ENCODE measurements around the gene PTPN9.
"Not testable (repeated sequence)": the region's sequence is repeated elsewhere in the genome, so short reads cannot be mapped to it uniquely, and the experiment has no call there.

PTPN9 gene

DNA sequence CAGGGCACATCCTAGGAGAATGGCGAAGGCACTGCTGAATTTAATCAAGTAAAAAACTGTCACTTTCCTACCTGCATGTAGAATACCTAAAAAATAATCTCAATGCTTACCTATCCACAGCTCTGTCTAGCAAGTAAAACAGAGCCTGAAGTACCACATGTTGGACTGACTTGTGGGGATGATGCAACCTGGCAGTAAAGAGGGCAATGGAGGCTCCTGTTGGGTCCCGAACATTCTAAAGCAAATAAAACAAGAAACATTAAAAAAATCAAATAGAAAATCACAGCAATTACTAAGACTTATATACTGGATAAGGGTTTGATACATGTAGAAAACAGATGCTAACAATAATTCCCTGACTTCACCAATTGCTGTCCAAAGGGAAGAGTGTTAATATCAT, 56.1 kb downstream of the PTPN9 start:
- DNase-seq, result no peak

GRCh38 chr15:75517233-75517632, 61.9 kb downstream of the PTPN9 start:
- DNase-seq, result no peak

- peak; percentile 19 for DNase-seq
Measured at GRCh38 chr15:75508840-75509532, 70.1 kb downstream of the PTPN9 start.

DNA sequence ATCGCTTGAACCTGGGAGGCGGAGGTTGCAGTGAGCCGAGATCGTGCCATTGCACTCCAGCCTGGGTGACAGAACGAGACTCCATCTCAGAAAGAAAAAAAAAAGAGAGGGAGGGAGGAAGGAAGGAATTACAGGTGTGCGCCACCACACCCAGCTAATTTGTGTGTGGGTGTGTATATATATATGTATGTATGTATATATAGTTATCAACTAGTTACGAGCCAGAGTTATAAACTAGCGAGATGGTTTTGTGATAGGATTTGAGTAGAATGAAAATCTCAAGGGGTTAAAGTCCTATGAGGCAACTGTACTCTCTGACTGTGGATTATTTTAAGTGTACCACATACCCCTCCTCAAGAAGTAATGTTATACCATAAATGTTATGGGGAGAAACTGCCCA, 76.8 kb downstream of the PTPN9 start:
- no peak for DNase-seq

- DNase-seq, result no peak
Measured at GRCh38 chr15:75493732-75494131, 85.4 kb downstream of the PTPN9 start.

GRCh38 chr15:75483961-75484360, 95.2 kb downstream of the PTPN9 start:
- no peak for DNase-seq

GRCh38 chr15:75483556-75483955, 95.6 kb downstream of the PTPN9 start:
- not testable (repeated sequence) for DNase-seq

- DNase-seq, result no peak
Measured at GRCh38 chr15:75483106-75483505, 96.0 kb downstream of the PTPN9 start.

DNA sequence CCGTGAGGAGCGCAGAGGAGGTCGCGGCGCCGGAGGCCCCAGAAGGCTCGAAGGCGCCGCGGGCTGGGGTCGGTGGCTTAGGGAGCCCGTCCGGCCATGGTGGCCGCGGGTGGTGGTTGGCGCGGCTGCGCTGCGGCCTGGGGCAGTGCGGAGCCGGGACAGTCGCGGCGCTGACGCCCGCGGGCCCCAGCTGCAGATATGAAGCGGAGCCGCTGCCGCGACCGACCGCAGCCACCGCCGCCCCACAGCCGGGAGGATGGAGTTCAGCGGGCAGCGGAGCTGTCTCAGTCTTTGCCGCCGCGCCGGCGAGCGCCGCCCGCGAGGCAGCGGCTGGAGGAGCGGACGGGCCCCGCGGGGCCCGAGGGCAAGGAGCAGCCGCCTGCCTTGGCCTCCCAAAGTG, 98.7 kb downstream of the PTPN9 start:
- DNase-seq, result not testable (repeated sequence)

- no peak for DNase-seq
Measured at GRCh38 chr15:75479670-75480069, 99.4 kb downstream of the PTPN9 start.

DNA sequence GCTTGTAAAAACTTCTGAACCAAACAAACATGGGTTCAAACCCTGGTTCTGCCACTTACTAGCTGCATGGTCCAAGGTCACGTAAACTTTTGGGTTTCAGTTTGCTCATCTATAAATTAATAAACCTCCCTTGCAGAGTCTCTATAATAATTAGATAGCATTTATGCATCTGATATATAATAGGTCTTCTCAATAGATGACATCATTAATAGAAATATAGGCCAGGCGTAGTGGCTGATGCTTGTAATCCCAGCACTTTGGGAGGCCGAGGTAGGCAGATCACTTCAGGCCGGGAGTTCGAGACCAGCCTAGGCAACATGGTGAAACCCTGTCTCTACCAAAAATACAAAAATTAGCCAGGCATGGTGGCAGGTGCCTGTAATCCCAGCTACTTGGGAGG, 102.0 kb downstream of the PTPN9 start:
- DNase-seq, result not testable (repeated sequence)

DNA sequence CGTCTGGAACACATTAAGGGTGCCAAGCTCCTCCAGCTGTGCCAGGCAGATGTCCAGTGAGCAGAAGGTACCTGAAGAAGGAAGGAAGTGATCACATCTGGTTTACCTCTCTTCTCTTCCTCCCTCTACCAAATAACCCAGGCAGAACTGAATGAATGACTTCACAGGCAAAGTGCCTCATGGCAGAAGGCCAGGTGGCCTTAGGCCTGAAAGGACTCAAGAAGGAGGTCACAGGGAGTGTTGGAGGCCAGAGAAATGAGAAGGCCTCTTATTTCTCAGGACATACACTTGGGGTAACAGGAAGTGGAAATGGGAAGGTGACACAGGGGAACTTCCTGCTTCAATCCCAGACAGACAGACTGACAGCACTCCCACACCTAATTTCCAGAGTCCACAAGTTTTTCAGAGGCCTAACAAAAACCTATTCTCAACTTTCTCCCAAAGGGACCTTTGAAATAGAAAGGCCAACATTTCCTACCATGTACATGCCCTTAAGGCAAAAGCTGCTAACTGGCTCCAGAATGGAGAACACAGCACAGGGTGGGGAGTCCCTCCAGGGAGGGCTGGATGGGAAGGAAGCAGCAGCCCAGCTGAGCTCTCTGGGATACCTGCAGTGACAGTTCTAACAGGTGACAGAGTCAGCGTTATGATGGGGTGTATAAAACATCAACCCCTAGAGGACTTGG, 110.1 kb downstream of the PTPN9 start:
- no peak for DNase-seq

DNA sequence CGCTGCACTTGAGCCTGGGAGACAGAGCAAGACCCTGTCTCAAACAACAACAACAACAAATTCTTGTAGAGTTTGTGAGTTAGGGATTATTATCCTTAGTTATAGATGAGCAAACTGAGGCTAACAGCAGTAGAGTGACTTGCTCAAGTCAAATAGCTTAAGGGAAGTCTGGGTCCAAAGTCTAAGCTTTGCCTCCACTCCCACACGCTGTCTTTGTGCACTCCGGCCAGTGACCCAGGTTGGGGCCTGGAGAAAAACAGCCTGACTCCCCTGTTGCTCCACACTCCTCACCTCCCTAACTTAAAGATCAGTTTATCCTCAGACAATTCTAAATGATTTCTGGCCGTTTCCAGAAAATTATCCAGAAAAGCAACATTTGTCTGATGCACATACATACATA, 118.5 kb downstream of the PTPN9 start:
- no peak for DNase-seq

GRCh38 chr15:75459581-75459980, 119.5 kb downstream of the PTPN9 start:
- DNase-seq, result no peak

GRCh38 chr15:75456710-75457109, 122.4 kb downstream of the PTPN9 start:
- DNase-seq, result no peak

DNA sequence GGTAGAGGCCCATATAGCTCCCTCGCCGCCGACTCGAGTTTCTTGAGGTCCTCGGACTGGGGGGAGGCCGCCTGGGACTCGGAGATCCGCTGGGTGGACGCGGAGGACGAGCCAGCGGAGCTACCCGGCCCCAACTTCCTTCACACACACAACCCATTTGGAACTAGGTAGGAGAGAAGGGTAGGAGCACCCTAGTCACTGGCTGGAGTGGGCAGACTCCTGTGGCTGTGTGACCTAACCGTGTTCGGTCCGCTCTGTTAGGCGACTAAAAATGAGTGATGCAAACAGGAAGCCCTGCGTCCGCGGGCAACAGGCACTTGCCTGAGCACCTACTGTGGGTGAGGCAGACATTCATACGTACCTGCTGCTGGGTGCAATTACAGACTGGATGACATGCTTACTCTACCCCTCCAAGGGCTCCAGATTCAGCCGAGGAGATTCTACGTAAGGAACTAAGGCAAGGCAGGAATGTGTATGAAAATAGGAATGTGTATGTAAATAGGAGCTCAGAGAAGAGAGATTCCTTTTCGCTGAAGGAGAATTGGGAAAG, 123.1 kb downstream of the PTPN9 start:
- peak; percentile 44 for DNase-seq

- DNase-seq, result peak; percentile 49
Measured at GRCh38 chr15:75455424-75455981, 123.6 kb downstream of the PTPN9 start.

- peak; percentile 23 for DNase-seq
Measured at GRCh38 chr15:75454471-75455378, 124.4 kb downstream of the PTPN9 start.

DNA sequence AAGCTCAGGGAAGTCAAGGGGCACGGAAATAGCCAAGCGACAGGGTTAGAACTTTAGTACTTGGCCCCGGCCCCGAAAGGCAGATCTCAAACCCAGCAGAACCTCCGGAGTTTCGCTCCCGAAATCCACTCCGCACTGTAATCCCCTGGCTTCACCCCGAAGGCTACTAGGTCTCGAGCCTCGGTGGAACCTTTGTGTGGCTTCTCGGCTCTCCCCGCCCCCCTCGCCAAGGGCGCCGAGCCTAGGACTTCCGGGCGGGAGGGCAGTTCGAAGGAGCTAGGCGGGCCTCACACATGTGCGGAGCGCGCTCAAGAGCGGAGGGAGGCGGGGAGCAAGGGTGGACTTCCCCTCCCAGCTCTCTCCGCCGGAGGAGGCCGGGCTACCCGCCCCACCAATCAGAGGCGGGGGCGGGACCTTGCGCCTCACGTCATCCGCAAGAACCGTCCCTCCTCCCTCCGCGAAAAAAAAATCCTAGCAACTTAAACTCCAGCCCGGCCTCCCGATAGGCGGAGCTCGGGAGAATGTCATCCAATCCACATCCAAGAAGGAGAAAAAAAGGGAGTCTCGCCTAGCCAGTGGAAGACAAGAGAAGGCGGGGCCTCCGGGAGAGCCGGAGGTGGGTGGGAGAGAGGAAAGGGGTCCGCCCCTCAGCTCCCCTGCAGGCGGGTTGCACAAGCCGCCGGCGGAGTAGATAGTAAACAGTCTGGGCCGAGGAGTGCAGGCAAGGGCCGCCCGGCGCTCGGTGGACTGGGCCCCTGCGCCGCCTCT, 125.2 kb downstream of the PTPN9 start:
- DNase-seq, result peak; percentile 99

- peak; percentile 34 for DNase-seq
Measured at GRCh38 chr15:75452865-75453702, 126.0 kb downstream of the PTPN9 start.

DNA sequence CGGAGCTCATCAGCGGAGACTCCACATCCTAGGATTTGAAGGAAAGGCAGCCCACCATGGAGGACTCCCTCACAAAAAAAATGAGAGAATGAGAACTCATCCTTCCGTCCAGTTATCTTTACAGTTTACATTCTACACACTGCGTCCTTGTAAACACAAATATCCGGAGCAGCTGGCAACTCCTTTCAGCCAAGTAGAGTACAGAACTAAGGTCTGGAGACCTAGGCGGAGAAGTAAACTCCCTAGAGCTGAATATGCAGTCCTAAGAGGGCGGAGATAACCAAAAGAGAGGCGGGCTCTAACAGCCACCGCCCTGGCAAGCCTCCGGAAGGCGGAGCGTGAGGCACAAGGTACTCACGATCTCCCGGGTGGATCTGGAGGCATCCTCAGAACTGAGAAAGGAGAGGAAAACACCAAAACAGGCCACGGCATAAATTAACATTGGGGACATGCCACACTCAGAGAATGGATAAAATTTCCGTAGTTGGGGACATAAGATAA, 126.7 kb downstream of the PTPN9 start:
- peak; percentile 58 for DNase-seq

All from GDM1 (cell line).